Lower leg skin (tissue), 4 donors: ENCODE measurements around the gene PAGE5. TPM values are rescaled to one million over a fixed set of nuclear protein-coding genes. Genes with fewer than 3 reads are reported as not detected.

Experiments
- DNase-seq, 2 donors: peaks; one replicate each; pipeline ENCODE4 v3.0.0-alpha.2; 2019; ENCODE audit warnings: low spot score in 2 of 2
- H3K4me3 ChIP-seq: fragments of 200-600 bp; sonication (generic); 2 replicates; pipeline ENCODE4 v1.5.1; 2017; ENCODE audit warnings: mild to moderate bottlenecking, low read depth; ENCODE audit not compliant: poor library complexity, severe bottlenecking
- CTCF ChIP-seq, 3 donors: fragments of 450-650 bp; IDR thresholded peaks; one replicate each; pipeline ENCODE4 v1.5.1; 2016; ENCODE audit warnings: antibody characterized with exemption in 3 of 3, mild to moderate bottlenecking in 3 of 3, moderate library complexity in 2 of 3
- POLR2A ChIP-seq, 2 donors: fragments of 450-650 bp; IDR thresholded peaks; one replicate each; pipeline ENCODE4 v1.6.1; 2016 to 2017; ENCODE audit warnings: antibody characterized with exemption in 2 of 2, mild to moderate bottlenecking in 1 of 2, moderate library complexity in 1 of 2
- WGBS, 2 donors: methylation state at CpG; one replicate each; pipeline ENCODE4 v1.1.5; 2018; 5-methylcytosine and 5-hydroxymethylcytosine counted together
- intact Hi-C: fragments of 100-400 bp; cut with DNase I; formaldehyde crosslinking; loops from one replicate; pipeline ENCODE4 v1.15.0; 2023; ENCODE audit warnings: low total_unique reads
- total RNA-seq, 4 donors: library from RNA; depleted of rRNA; stranded (reverse); fragments of >200 nt; gene quantifications; one replicate each; pipeline ENCODE4 v1.1.0, GENCODE V29; 2016

The PAGE5 gene
- total RNA-seq, 4 donors from 2014 or later: not detected

- DNase-seq: no peak
- TF ChIP-seq CTCF (IDR thresholded peaks at IDR 0.05) (no peak), POLR2A (IDR thresholded peaks at IDR 0.05) (no peak)
- WGBS, 2 donors: 70 to 71% methylated on average over 13 of the region's 13 CpGs
- intact Hi-C loops: no loop called here
- H3K4me3 ChIP-seq: no peak overlapping the region
These were observed 9.0 kb upstream of the PAGE5 start for GRCh38 chrX:55210931-55211677.

- no peak for TF ChIP-seq CTCF (IDR thresholded peaks at IDR 0.05)
- no peak for TF ChIP-seq POLR2A (IDR thresholded peaks at IDR 0.05)
- H3K4me3 ChIP-seq: no peak overlapping the region
- intact Hi-C loops: no loop called here
- 50 to 68% methylated on average over 3 of the region's 3 CpGs for WGBS, 2 donors
- no peak for DNase-seq
These were observed 6.8 kb upstream of the PAGE5 start for GRCh38 chrX:55213381-55213780.

- H3K4me3 ChIP-seq: no peak overlapping the region
- TF ChIP-seq POLR2A (IDR thresholded peaks at IDR 0.05): no peak
- no peak for TF ChIP-seq CTCF (IDR thresholded peaks at IDR 0.05)
- intact Hi-C loops: no loop called here
- no peak for DNase-seq
- 47 to 79% methylated on average over 4 to 6 of the region's 6 CpGs for WGBS, 2 donors
These were observed 20.7 kb downstream of the PAGE5 start for GRCh38 chrX:55240788-55241340.

- TF ChIP-seq POLR2A (IDR thresholded peaks at IDR 0.05): no peak
- TF ChIP-seq CTCF (IDR thresholded peaks at IDR 0.05): no peak
- no peak for DNase-seq
- no peak overlapping the region for H3K4me3 ChIP-seq
- intact Hi-C loops: no loop called here
These were observed 33.4 kb downstream of the PAGE5 start for GRCh38 chrX:55253528-55253927.

GRCh38 chrX:55260806-55261205 is 40.7 kb downstream of the PAGE5 start:
- 57 to 79% methylated on average over 2 of the region's 2 CpGs for WGBS, 2 donors
- TF ChIP-seq POLR2A (IDR thresholded peaks at IDR 0.05) (no peak), CTCF (IDR thresholded peaks at IDR 0.05) (no peak)
- H3K4me3 ChIP-seq: no peak overlapping the region
- no peak for DNase-seq
- intact Hi-C loops: no loop called here
